Adrenal gland (tissue), 12 donors: ENCODE results near the gene CXorf38. TPM values are rescaled to one million over a fixed set of nuclear protein-coding genes. Genes with fewer than 3 reads are reported as not detected.
A peak's percentile ranks its signal among the peaks of the same experiment; 100 is the strongest.
"Not testable (repeated sequence)": the region's sequence is repeated elsewhere in the genome, so short reads cannot be mapped to it uniquely, and the experiment has no call there.

Source experiments
- DNase-seq, 7 donors: peaks; one replicate each; pipeline ENCODE4 v3.0.0-alpha.2; 2019 to 2020
- H3K27ac ChIP-seq, 5 donors: fragments of 200-600 bp; sonication (generic) in 4 of 5; 1 replicate in 3 of 5; 2 replicates in 2 of 5; pipeline versions ENCODE4 v1.5.1 to v1.8.0; 2016 to 2020; ENCODE audit warnings: mild to moderate bottlenecking in 1 of 5
- H3K27me3 ChIP-seq: fragments of 200-600 bp; 2 replicates; pipeline ENCODE4 v1.8.0; 2021
- H3K36me3 ChIP-seq, 2 donors: fragments of 200-600 bp; replicated peaks in 1 of 2; 1 replicate in 1 of 2; 2 replicates in 1 of 2; pipeline versions ENCODE4 v1.5.1 to v1.8.0; 2018 to 2022
- H3K4me1 ChIP-seq, 2 donors: fragments of 200-600 bp; replicated peaks in 1 of 2; 1 replicate in 1 of 2; 2 replicates in 1 of 2; pipeline versions ENCODE4 v1.5.1 to v1.8.0; 2018 to 2021
- H3K4me3 ChIP-seq, 4 donors: fragments of 200-600 bp; sonication (generic) in 3 of 4; one replicate each; pipeline ENCODE4 v1.5.1; 2016 to 2018
- H3K9me3 ChIP-seq, 3 donors: fragments of 200-600 bp; sonication (generic) in 1 of 3; replicated peaks in 1 of 3; 1 replicate in 2 of 3; 2 replicates in 1 of 3; pipeline versions ENCODE4 v1.5.1 to v1.8.0; 2016 to 2021
- CTCF ChIP-seq, 6 experiments: fragments of 450-650 bp in 4 of 6; fragments of 200-600 bp in 2 of 6; sonication (generic) in 1 of 6; IDR thresholded peaks; 1 replicate in 5 of 6; 2 replicates in 1 of 6; pipeline versions ENCODE4 v1.5.1 to v1.8.0; 2016 to 2021; ENCODE audit warnings: antibody characterized with exemption in 6 of 6, mild to moderate bottlenecking in 2 of 6, moderate library complexity in 1 of 6
- POLR2A ChIP-seq, 2 donors: fragments of 450-650 bp; IDR thresholded peaks; one replicate each; pipeline ENCODE4 v1.6.1; 2017; ENCODE audit warnings: antibody characterized with exemption in 2 of 2, mild to moderate bottlenecking in 2 of 2, moderate library complexity in 1 of 2
- WGBS, 4 donors: extraction: QIAGEN DNeasy Blood & Tissue Kit in 2 of 4; methylation state at CpG; one replicate each; pipeline versions ENCODE4 v1.1.5 to v1.1.7; 2013 to 2017; 5-methylcytosine and 5-hydroxymethylcytosine counted together
- intact Hi-C, 2 donors: fragments of 100-400 bp; cut with DNase I; formaldehyde crosslinking; loops; one replicate each; pipeline versions ENCODE4 v1.14.1 to v1.15.0; 2022 to 2023
- polyA plus RNA-seq, 3 donors: library from polyadenylated mRNA; stranded (reverse); fragments of 200-250 nt in 2 of 3; fragments of 350-450 nt in 1 of 3; fragmentation: Illumina TruSeq in 1 of 3; extraction: RNeasy Lipid Tissue Mini Kit (QIAGEN cat#74804) in 1 of 3; gene quantifications; one replicate each; pipeline ENCODE4 v1.2.3, GENCODE V29; 2013 to 2014
- total RNA-seq, 9 donors: library from RNA; depleted of rRNA in 4 of 9; stranded (reverse); fragments of >200 nt in 4 of 9; fragments of 120-200 nt in 1 of 9; fragmentation: NEBNext Ultra II Directional in 1 of 9; extraction: Animal tissue kit (Norgen Biotek cat#: 25700) in 1 of 9; gene quantifications; one replicate each; pipeline versions ENCODE4 v1.1.0 to v1.2.4, GENCODE V29; 2013 to 2023
- donor health status: healthy with polysubstance abuse.
- donor health status: Bipolar disorder and iron deficiency.
- donor health status: DM: yes; HTN: yes; CAD: no.
- donor health status: DM: no; HTN: no; CAD: no.
- donor health status: DM: no; HTN: no; CAD: no.
- donor health status: DM: yes; HTN: yes; CAD: no.

CXorf38 gene
- total and polyA plus RNA-seq, 12 donors = 6.6 to 23.8 (median 17.7) TPM

- 68 to 83% (median 79%) methylated on average over 2 of the region's 2 CpGs for WGBS, 4 donors
- peak overlapping the region in 1 of 5 donors; percentile 1 for H3K27ac ChIP-seq
- no peak for DNase-seq
- H3K27me3 ChIP-seq = peaks cover 9% of the 10 kb centered on the region
- peaks cover 0 to 12% of the 10 kb centered on the region in 2 donors for H3K4me1 ChIP-seq
- TF ChIP-seq POLR2A (IDR thresholded peaks at IDR 0.05) (no peak), CTCF (IDR thresholded peaks at IDR 0.05) (no peak)
- no peaks in the 10 kb centered on the region for H3K36me3 ChIP-seq
- intact Hi-C loops = no loop called here
- no peaks in the 10 kb centered on the region for H3K9me3 ChIP-seq
- no peak overlapping the region for H3K4me3 ChIP-seq
These were observed 64.5 kb downstream of the CXorf38 start for GRCh38 chrX:40582811-40583210.

GRCh38 chrX:40582178-40582577 lies 65.2 kb downstream of the CXorf38 start:
- 72 to 95% (median 90%) methylated on average over 2 to 13 of the region's 13 CpGs for WGBS, 4 donors
- intact Hi-C loops, H3K27me3 ChIP-seq, H3K36me3 ChIP-seq, H3K4me1 ChIP-seq, H3K4me3 ChIP-seq, H3K9me3 ChIP-seq, DNase-seq: not testable (repeated sequence)
- peak overlapping the region in 1 of 5 donors; percentile 1 for H3K27ac ChIP-seq

- Histone ChIP-seq H3K36me3 (no peaks in the 10 kb centered on the region), H3K4me1 (peaks cover 0 to 8% of the 10 kb centered on the region in 2 donors), H3K4me3 (peak overlapping the region in 2 of 4 donors; percentile 67), H3K27ac (peak overlapping the region; percentile 60 to 95 (median 92)), H3K9me3 (no peaks in the 10 kb centered on the region), H3K27me3 (peaks cover 9% of the 10 kb centered on the region)
- no peak for TF ChIP-seq POLR2A (IDR thresholded peaks at IDR 0.05)
- no peak for TF ChIP-seq CTCF (IDR thresholded peaks at IDR 0.05)
- WGBS, 4 donors = 1 to 28% (median 13%) methylated on average over 4 to 15 of the region's 15 CpGs
- no peak for DNase-seq
- intact Hi-C loops = no loop called here
These were observed 65.9 kb downstream of the CXorf38 start for GRCh38 chrX:40581336-40581920.

- intact Hi-C loops = no loop called here
- Histone ChIP-seq H3K36me3 (no peaks in the 10 kb centered on the region), H3K4me3 (peak within 1 kb of the TSS in 3 of 4 donors; percentile 48 to 67 (median 67)), H3K4me1 (peaks cover 0 to 8% of the 10 kb centered on the region in 2 donors), H3K9me3 (no peaks in the 10 kb centered on the region), H3K27ac (peak within 1 kb of the TSS; percentile 60 to 95 (median 92)), H3K27me3 (peaks cover 9% of the 10 kb centered on the region)
- TF ChIP-seq POLR2A (IDR thresholded peaks at IDR 0.05) = peak; percentile 85 to 95
- TF ChIP-seq CTCF (IDR thresholded peaks at IDR 0.05) = no peak
- 0 to 49% (median 26%) methylated on average over 26 to 86 of the region's 89 CpGs; no CpG with 5 or more reads in 1 of the 4 donors for WGBS, 4 donors
- DNase-seq = peak; percentile 92 to 97 (median 94)
These were observed 66.6 kb downstream of the CXorf38 start, which contains the start of gene ATP6AP2 for GRCh38 chrX:40580537-40581335. ATP6AP2 (plus strand) TSS chrX:40580970; CDS start chrX:40581066, 96 bp downstream.
